Stimulated activated naive B cell treated with anti-CD40 and anti-IgM and Interleukin-4, amounts not matched to agents 10 μg/mL and 1 μg/mL and 100 μg/mL, for 72 hours (primary cell): Measurements from ENCODE around the gene CDC6.

Experiments
- ATAC-seq, 2 donors: fragments of 150-1000 bp; cut with Tn5 transposase; replicated peaks; 2 replicates each; pipeline ENCODE4 v1.10.0; 2021; ENCODE audit warnings: moderate library complexity in 1 of 2
- DNase-seq: peaks from one replicate; pipeline ENCODE4 v3.0.0; 2021
- H3K27ac Mint-ChIP-seq: one replicate; pipeline ENCODE4 v1.8.0; 2022; ENCODE audit warnings: mild to moderate bottlenecking, mixed read lengths
- H3K27me3 Mint-ChIP-seq, 2 donors: one replicate each; pipeline ENCODE4 v1.8.0; 2022; ENCODE audit warnings: mixed read lengths in 2 of 2
- H3K36me3 Mint-ChIP-seq, 2 donors: one replicate each; pipeline ENCODE4 v1.8.0; 2022; ENCODE audit warnings: mixed read lengths in 2 of 2, mild to moderate bottlenecking in 1 of 2
- H3K4me1 Mint-ChIP-seq, 2 donors: one replicate each; pipeline ENCODE4 v1.8.0; 2022; ENCODE audit warnings: mixed read lengths in 2 of 2, mild to moderate bottlenecking in 1 of 2
- H3K4me3 Mint-ChIP-seq, 2 donors: one replicate each; pipeline ENCODE4 v1.8.0; 2022; ENCODE audit warnings: mild to moderate bottlenecking in 2 of 2, mixed read lengths in 2 of 2, moderate library complexity in 1 of 2
- H3K9me3 Mint-ChIP-seq, 2 donors: one replicate each; pipeline ENCODE4 v1.8.0; 2022; ENCODE audit warnings: mixed read lengths in 2 of 2, mild to moderate bottlenecking in 1 of 2

The CDC6 gene

GRCh38 chr17:40350689-40351358 is 63.1 kb downstream of the CDC6 start:
- Mint-ChIP-seq H3K4me3 (no peak overlapping the region), H3K27ac (no peak overlapping the region), H3K9me3 (no peaks in the 10 kb centered on the region), H3K4me1 (peaks cover 67 to 94% of the 10 kb centered on the region in 2 donors), H3K36me3 (peaks cover 38 to 58% of the 10 kb centered on the region in 2 donors), H3K27me3 (no peaks in the 10 kb centered on the region)
- no peak for ATAC-seq
- no peak for DNase-seq

- Mint-ChIP-seq H3K4me3 (no peak overlapping the region), H3K9me3 (no peaks in the 10 kb centered on the region), H3K27me3 (no peaks in the 10 kb centered on the region), H3K27ac (peak overlapping the region; percentile 62), H3K36me3 (peaks cover 41 to 58% of the 10 kb centered on the region in 2 donors), H3K4me1 (peaks cover 59 to 86% of the 10 kb centered on the region in 2 donors)
- DNase-seq (no peak), ATAC-seq (peak; percentile 54 to 65)
These were observed 63.9 kb downstream of the CDC6 start for GRCh38 chr17:40351359-40352236.

GRCh38 chr17:40352237-40352778 is 64.6 kb downstream of the CDC6 start:
- peak overlapping the region; percentile 81 for H3K27ac Mint-ChIP-seq
- no peak overlapping the region for H3K4me3 Mint-ChIP-seq
- no peaks in the 10 kb centered on the region for H3K27me3 Mint-ChIP-seq
- no peaks in the 10 kb centered on the region for H3K9me3 Mint-ChIP-seq
- ATAC-seq = no peak
- DNase-seq = no peak
- peaks cover 44 to 62% of the 10 kb centered on the region in 2 donors for H3K36me3 Mint-ChIP-seq
- H3K4me1 Mint-ChIP-seq = peaks cover 54 to 79% of the 10 kb centered on the region in 2 donors

- H3K27me3 Mint-ChIP-seq = no peaks in the 10 kb centered on the region
- DNase-seq (no peak), ATAC-seq (peak; percentile 72 to 74)
- no peak overlapping the region for H3K4me3 Mint-ChIP-seq
- H3K9me3 Mint-ChIP-seq = no peaks in the 10 kb centered on the region
- H3K4me1 Mint-ChIP-seq = peaks cover 53 to 74% of the 10 kb centered on the region in 2 donors
- peaks cover 44 to 66% of the 10 kb centered on the region in 2 donors for H3K36me3 Mint-ChIP-seq
- H3K27ac Mint-ChIP-seq = peak overlapping the region; percentile 81
These were observed 65.2 kb downstream of the CDC6 start for GRCh38 chr17:40352779-40353394.
